Activated CD4-positive, CD25-positive, alpha-beta regulatory T cell treated with anti-CD3 and anti-CD28 coated beads, Interleukin-2, amount 50 U/mL, for 16 hours (primary cell): ENCODE results near the gene MECR.
A peak's percentile ranks its signal among the peaks of the same experiment; 100 is the strongest.

Experiments used
- DNase-seq: peaks from one replicate; pipeline ENCODE4 v3.0.0-alpha.2; 2020; ENCODE audit warnings: low read depth, low spot score

Gene MECR

GRCh38 chr1:29202053-29202452, 28.7 kb downstream of the MECR start:
- no peak for DNase-seq

GRCh38 chr1:29201595-29202051, 29.1 kb downstream of the MECR start:
- no peak for DNase-seq

GRCh38 chr1:29200906-29201594, 29.7 kb downstream of the MECR start:
- DNase-seq, result no peak

GRCh38 chr1:29197993-29198392, 32.7 kb downstream of the MECR start:
- no peak for DNase-seq

- no peak for DNase-seq
These were observed 33.2 kb downstream of the MECR start for GRCh38 chr1:29197590-29197924.

GRCh38 chr1:29196863-29197589, 33.7 kb downstream of the MECR start:
- DNase-seq, result no peak

GRCh38 chr1:29195881-29196291, 34.8 kb downstream of the MECR start:
- no peak for DNase-seq

- DNase-seq, result no peak
These were observed 36.8 kb downstream of the MECR start for GRCh38 chr1:29193879-29194455.

- DNase-seq, result no peak
These were observed 40.0 kb downstream of the MECR start for GRCh38 chr1:29190718-29191117.

- no peak for DNase-seq
These were observed 44.0 kb downstream of the MECR start for GRCh38 chr1:29186707-29187106.

GRCh38 chr1:29186252-29186651, 44.5 kb downstream of the MECR start:
- no peak for DNase-seq

GRCh38 chr1:29183287-29183686, 47.4 kb downstream of the MECR start:
- no peak for DNase-seq

- DNase-seq, result peak; percentile 96
These were observed 49.1 kb downstream of the MECR start, which contains the start of gene SRSF4 for GRCh38 chr1:29181413-29182225. Gene SRSF4 (minus strand): TSS chr1:29181900. CDS start chr1:29181752, 148 bp downstream.

GRCh38 chr1:29180497-29181412, 50.0 kb downstream of the MECR start:
- no peak for DNase-seq

- DNase-seq, result no peak
These were observed 51.0 kb downstream of the MECR start for GRCh38 chr1:29179641-29180184.

- no peak for DNase-seq
These were observed 53.6 kb downstream of the MECR start for GRCh38 chr1:29177022-29177705.

GRCh38 chr1:29176576-29176975, 54.2 kb downstream of the MECR start:
- DNase-seq, result no peak

GRCh38 chr1:29172415-29172939, 58.3 kb downstream of the MECR start:
- no peak for DNase-seq

GRCh38 chr1:29171521-29171920, 59.2 kb downstream of the MECR start:
- DNase-seq, result no peak

GRCh38 chr1:29171089-29171488, 59.6 kb downstream of the MECR start:
- no peak for DNase-seq
